ENCODE data around the gene SOX4. TPM values are rescaled to one million over a fixed set of nuclear protein-coding genes. Genes with fewer than 3 reads are reported as not detected.

SOX4 gene
- polyA plus RNA-seq, 1 of the 3 experiments (the other 2 are of a cell fraction), result 5.5 TPM

GRCh38 chr6:21586740-21587178 lies 6.8 kb upstream of the SOX4 start:
- DNase-seq, result no peak
- H3K36me3 ChIP-seq (replicated peaks in 1 of 2; ENCODE audit: control insufficient read depth in 1 of 2, insufficient read depth in 2 of 2, low read length in 1 of 2), result no peaks in the 10 kb centered on the region
- CTCF ChIA-PET, result interaction anchor here (0.6 to 4.4 kb wide), 10 partner anchors 9 to 1026 kb away, joined by 3 to 53 read pairs (median 4); no protein-coding TSS in a partner anchor
- H3K27ac ChIP-seq (ENCODE audit: low read depth in 2 of 2, low read length in 1 of 2), result peak overlapping the region; percentile 88 to 99; a peak in 3 of 4 replicates
- no peaks in the 10 kb centered on the region for H3K9me2 ChIP-seq
- no peaks in the 10 kb centered on the region for H3K27me3 ChIP-seq (ENCODE audit: insufficient read depth)
- peak overlapping the region; percentile 97; the same call in 1 of the 2 replicates for H2AFZ ChIP-seq (ENCODE audit: low read depth)
- WGBS (ENCODE audit: low lambda C conversion rate), result 52% methylated on average over 8 of the region's 15 CpGs
- H4K20me1 ChIP-seq (ENCODE audit: insufficient read depth), result no peaks in the 10 kb centered on the region
- H3F3A ChIP-seq (replicated peaks; ENCODE audit: insufficient read depth), result peaks cover 5% of the 10 kb centered on the region
- H3K4me1 ChIP-seq (ENCODE audit: control insufficient read depth in 1 of 2, insufficient read depth in 2 of 2, low read depth in 1 of 2, low read length in 1 of 2), result peaks cover 0 to 6% of the 10 kb centered on the region in 2 experiments; a peak in 2 of 4 replicates
- POLR2A ChIA-PET, result interaction anchor here (0.6 to 3.5 kb wide), 12 partner anchors 65 to 1022 kb away, joined by 3 to 50 read pairs (median 14); no protein-coding TSS in a partner anchor
- no peaks in the 10 kb centered on the region for H3K79me2 ChIP-seq (ENCODE audit: insufficient read depth)
- peak overlapping the region; percentile 78 to 86 for H3K4me3 ChIP-seq (ENCODE audit: low read depth in 2 of 2, low read length in 1 of 2)
- peak overlapping the region; percentile 75; the same call in 1 of the 2 replicates for H3K9ac ChIP-seq
- TF ChIP-seq YY1 (IDR thresholded peaks at IDR 0.05; ENCODE audit: low read depth) (no peak), EP300 (IDR thresholded peaks at IDR 0.05; ENCODE audit: borderline replicate concordance in 1 of 2, low read depth in 1 of 2, low read length in 1 of 2) (0 out of 4 replicates have a peak, but pooled peaks of 1 of the 2 experiments have one; percentile 29), USF1 (IDR thresholded peaks at IDR 0.05; ENCODE audit: borderline replicate concordance, low read depth) (no peak), POLR2AphosphoS5 (IDR thresholded peaks at IDR 0.05; ENCODE audit: low read depth, low read length) (no peak), GATA2 (CRISPR knock-in tag; IDR thresholded peaks at IDR 0.05) (peak; percentile 63; the same call in 1 of the 2 replicates), SMC3 (IDR thresholded peaks at IDR 0.05; ENCODE audit: low read depth, low read length) (peak; percentile 20; the same call in 1 of the 2 replicates)
- peak overlapping the region; percentile 93 for H3K4me2 ChIP-seq
- no peaks in the 10 kb centered on the region for H3K9me3 ChIP-seq

GRCh38 chr6:21587179-21587960 lies 6.2 kb upstream of the SOX4 start:
- peak overlapping the region; percentile 75 for H3K9ac ChIP-seq
- H3F3A ChIP-seq (replicated peaks; ENCODE audit: insufficient read depth), result peaks cover 7% of the 10 kb centered on the region
- no peaks in the 10 kb centered on the region for H4K20me1 ChIP-seq (ENCODE audit: insufficient read depth)
- H3K9me2 ChIP-seq, result no peaks in the 10 kb centered on the region
- peak; percentile 80 for DNase-seq
- no peaks in the 10 kb centered on the region for H3K36me3 ChIP-seq (replicated peaks in 1 of 2; ENCODE audit: control insufficient read depth in 1 of 2, insufficient read depth in 2 of 2, low read length in 1 of 2)
- CTCF ChIA-PET, result interaction anchor here (0.6 to 4.4 kb wide), 20 partner anchors 9 to 1027 kb away, joined by 3 to 53 read pairs (median 6); no protein-coding TSS in a partner anchor
- H3K27me3 ChIP-seq (ENCODE audit: insufficient read depth), result no peaks in the 10 kb centered on the region
- 0% methylated on average over 40 of the region's 54 CpGs for WGBS (ENCODE audit: low lambda C conversion rate)
- peak overlapping the region; percentile 78 to 86 for H3K4me3 ChIP-seq (ENCODE audit: low read depth in 2 of 2, low read length in 1 of 2)
- H2AFZ ChIP-seq (ENCODE audit: low read depth), result peak overlapping the region; percentile 97
- H3K27ac ChIP-seq (ENCODE audit: low read depth in 2 of 2, low read length in 1 of 2), result peak overlapping the region; percentile 88 to 99
- H3K4me2 ChIP-seq, result peak overlapping the region; percentile 93
- no peaks in the 10 kb centered on the region for H3K79me2 ChIP-seq (ENCODE audit: insufficient read depth)
- peaks cover 0 to 6% of the 10 kb centered on the region in 2 experiments; a peak in 2 of 4 replicates for H3K4me1 ChIP-seq (ENCODE audit: control insufficient read depth in 1 of 2, insufficient read depth in 2 of 2, low read depth in 1 of 2, low read length in 1 of 2)
- POLR2A ChIA-PET, result interaction anchor here (0.6 to 3.5 kb wide), 32 partner anchors 11 to 1186 kb away, joined by 3 to 50 read pairs (median 4); partner anchors contain the start of gene E2F3
- H3K9me3 ChIP-seq, result no peaks in the 10 kb centered on the region
- peak; percentile 30 for TF ChIP-seq RAD21 (IDR thresholded peaks at IDR 0.05; ENCODE audit: low read length)
- no peak for TF ChIP-seq JUND (IDR thresholded peaks at IDR 0.05)
- no peak for TF ChIP-seq GATA2 (CRISPR knock-in tag; IDR thresholded peaks at IDR 0.05)
- peak; percentile 41 for TF ChIP-seq CTCF (IDR thresholded peaks at IDR 0.05)
- TF ChIP-seq MAX (IDR thresholded peaks at IDR 0.05; ENCODE audit: low read depth), result no peak
- TF ChIP-seq GABPA (IDR thresholded peaks at IDR 0.05; ENCODE audit: low read depth), result no peak
- TF ChIP-seq TAF1 (IDR thresholded peaks at IDR 0.05; ENCODE audit: borderline replicate concordance, low read depth, low read length), result no peak
- 0 out of 2 replicates have a peak, but pooled peaks have one; percentile 8 for TF ChIP-seq TEAD4 (IDR thresholded peaks at IDR 0.05; ENCODE audit: borderline replicate concordance, insufficient read depth)
- peak; percentile 64 for TF ChIP-seq MXI1 (IDR thresholded peaks at IDR 0.05; ENCODE audit: low read depth, low read length)
- no peak for TF ChIP-seq PBX3 (IDR thresholded peaks at IDR 0.05)
- no peak for TF ChIP-seq ELF1 (IDR thresholded peaks at IDR 0.05)
- no peak for TF ChIP-seq NFIC (IDR thresholded peaks at IDR 0.05; ENCODE audit: borderline replicate concordance)
- TF ChIP-seq TCF12 (IDR thresholded peaks at IDR 0.05), result 0 out of 2 replicates have a peak, but pooled peaks have one; percentile 3
- no peak for TF ChIP-seq RXRA (IDR thresholded peaks at IDR 0.05; ENCODE audit: borderline replicate concordance, low read depth)
- no peak for TF ChIP-seq ZBTB33 (IDR thresholded peaks at IDR 0.05; ENCODE audit: borderline replicate concordance, low read depth)
- no peak for TF ChIP-seq CHD2 (IDR thresholded peaks at IDR 0.05; ENCODE audit: low read length, partially characterized antibody)
